Uterus (tissue), 2 donors: Measurements from ENCODE around the gene PYROXD2.

Experiments
- CTCF ChIP-seq, 4 experiments: fragments of 200-600 bp in 2 of 4; fragments of 450-650 bp in 2 of 4; sonication (generic) in 2 of 4; IDR thresholded peaks; one replicate each; pipeline ENCODE4 v1.5.1; 2016 to 2019; ENCODE audit warnings: antibody characterized with exemption in 4 of 4, mild to moderate bottlenecking in 2 of 4, moderate library complexity in 1 of 4
- POLR2A ChIP-seq, 2 donors: fragments of 450-650 bp; IDR thresholded peaks; one replicate each; pipeline ENCODE4 v1.6.1; 2016; ENCODE audit warnings: antibody characterized with exemption in 2 of 2, mild to moderate bottlenecking in 1 of 2, moderate library complexity in 1 of 2

GRCh38 chr10:98431016-98431415 lies 16.0 kb upstream of the PYROXD2 start:
- no peak for TF ChIP-seq CTCF (IDR thresholded peaks at IDR 0.05)
- TF ChIP-seq POLR2A (IDR thresholded peaks at IDR 0.05): no peak
